ENCODE data around the gene STAG1. TPM values are rescaled to one million over a fixed set of nuclear protein-coding genes. Genes with fewer than 3 reads are reported as not detected.
"Not testable (repeated sequence)": the region's sequence is repeated elsewhere in the genome, so short reads cannot be mapped to it uniquely, and the experiment has no call there.

Gene STAG1
- total and polyA plus RNA-seq, 2 experiments from 2014 or later, result 12.4 to 41.1 TPM

DNA sequence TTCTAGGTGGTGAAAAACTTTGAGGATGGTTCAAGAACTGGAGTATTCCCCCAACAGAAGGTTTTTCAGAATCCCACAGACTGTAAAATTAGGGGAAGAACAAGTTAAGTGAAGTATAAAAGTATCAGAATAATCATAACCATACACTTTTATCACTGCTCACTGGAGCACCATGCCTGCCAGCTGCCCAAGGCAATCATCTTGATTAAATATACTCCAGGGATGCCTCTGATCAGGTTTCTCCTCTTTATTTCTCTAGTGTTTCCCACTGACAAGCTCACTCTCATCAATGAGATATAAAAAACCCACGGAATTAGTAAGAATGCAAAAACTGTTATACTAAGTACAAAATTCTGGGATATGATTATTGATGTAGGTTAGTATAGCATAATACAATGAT, 108.0 kb downstream of the STAG1 start:
- no peaks in the 10 kb centered on the region for H3K36me3 ChIP-seq (replicated peaks; ENCODE audit: insufficient read depth, low read depth)
- H3K4me2 ChIP-seq, result no peak overlapping the region
- no peak overlapping the region for H3K4me3 ChIP-seq
- no peak overlapping the region for H3K27ac ChIP-seq
- TF ChIP-seq EZH2 (IDR thresholded peaks at IDR 0.05; ENCODE audit: borderline replicate concordance) (no peak), EZH2phosphoT487 (IDR thresholded peaks at IDR 0.05; ENCODE audit: low read depth, severe bottlenecking, unreplicated experiment) (no peak)
- TF ChIP-seq, protein P1, sequence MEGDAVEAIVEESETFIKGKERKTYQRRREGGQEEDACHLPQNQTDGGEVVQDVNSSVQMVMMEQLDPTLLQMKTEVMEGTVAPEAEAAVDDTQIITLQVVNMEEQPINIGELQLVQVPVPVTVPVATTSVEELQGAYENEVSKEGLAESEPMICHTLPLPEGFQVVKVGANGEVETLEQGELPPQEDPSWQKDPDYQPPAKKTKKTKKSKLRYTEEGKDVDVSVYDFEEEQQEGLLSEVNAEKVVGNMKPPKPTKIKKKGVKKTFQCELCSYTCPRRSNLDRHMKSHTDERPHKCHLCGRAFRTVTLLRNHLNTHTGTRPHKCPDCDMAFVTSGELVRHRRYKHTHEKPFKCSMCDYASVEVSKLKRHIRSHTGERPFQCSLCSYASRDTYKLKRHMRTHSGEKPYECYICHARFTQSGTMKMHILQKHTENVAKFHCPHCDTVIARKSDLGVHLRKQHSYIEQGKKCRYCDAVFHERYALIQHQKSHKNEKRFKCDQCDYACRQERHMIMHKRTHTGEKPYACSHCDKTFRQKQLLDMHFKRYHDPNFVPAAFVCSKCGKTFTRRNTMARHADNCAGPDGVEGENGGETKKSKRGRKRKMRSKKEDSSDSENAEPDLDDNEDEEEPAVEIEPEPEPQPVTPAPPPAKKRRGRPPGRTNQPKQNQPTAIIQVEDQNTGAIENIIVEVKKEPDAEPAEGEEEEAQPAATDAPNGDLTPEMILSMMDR (IDR thresholded peaks at IDR 0.05; ENCODE audit: poor library complexity), result no peak
- no peak overlapping the region for H2AFZ ChIP-seq
- 97% methylated on average over 1 of the region's 1 CpG for WGBS (ENCODE audit: low lambda C conversion rate, missing lambda C conversion rate)
- no peak for DNase-seq (ENCODE audit: low spot score)
- H3K27me3 ChIP-seq, result no peaks in the 10 kb centered on the region
- H3K9me3 ChIP-seq (ENCODE audit: low read depth), result no peaks in the 10 kb centered on the region
- H4K20me1 ChIP-seq (ENCODE audit: insufficient read depth, poor library complexity, severe bottlenecking), result peaks cover 23% of the 10 kb centered on the region
- peaks cover 98% of the 10 kb centered on the region for H3K79me2 ChIP-seq
- H3K9me2 ChIP-seq (replicated peaks; ENCODE audit: insufficient read depth), result no peaks in the 10 kb centered on the region
- H3K4me1 ChIP-seq (ENCODE audit: insufficient read depth), result no peaks in the 10 kb centered on the region

GRCh38 chr3:136643380-136643779, 108.8 kb downstream of the STAG1 start:
- H2AFZ ChIP-seq; H3K4me1 ChIP-seq (ENCODE audit: insufficient read depth); DNase-seq (ENCODE audit: low spot score); H3K27me3 ChIP-seq; H3K36me3 ChIP-seq (replicated peaks; ENCODE audit: insufficient read depth, low read depth); H3K9me2 ChIP-seq (replicated peaks; ENCODE audit: insufficient read depth); H3K4me3 ChIP-seq; H3K27ac ChIP-seq; H3K4me2 ChIP-seq; H3K9me3 ChIP-seq (ENCODE audit: low read depth): not testable (repeated sequence)
- WGBS (ENCODE audit: low lambda C conversion rate, missing lambda C conversion rate), result 94% methylated on average over 2 of the region's 2 CpGs
- peaks cover 98% of the 10 kb centered on the region for H3K79me2 ChIP-seq
- H4K20me1 ChIP-seq (ENCODE audit: insufficient read depth, poor library complexity, severe bottlenecking), result peaks cover 30% of the 10 kb centered on the region

DNA sequence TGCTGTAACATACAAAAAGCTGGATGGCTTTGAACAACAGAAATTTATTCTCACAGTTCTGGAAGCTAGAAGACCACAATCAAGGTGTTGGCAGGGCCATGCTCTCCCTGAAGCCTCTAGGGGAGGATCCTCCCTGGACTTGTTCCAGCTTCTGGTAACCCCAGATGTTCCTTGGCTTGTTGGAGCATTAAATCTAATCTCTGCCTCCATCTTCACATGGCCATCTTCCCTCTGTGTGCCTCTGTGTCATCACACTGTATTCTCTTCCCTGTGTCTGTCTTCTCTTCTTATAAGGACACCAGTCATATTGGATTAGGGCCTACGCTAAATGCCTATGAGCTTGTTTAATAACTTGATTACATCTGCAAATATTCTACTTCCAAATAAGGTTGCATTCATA, 109.5 kb downstream of the STAG1 start:
- Histone ChIP-seq H3K4me3 (no peak overlapping the region), H3K27ac (no peak overlapping the region), H3K9me3 (ENCODE audit: low read depth) (no peaks in the 10 kb centered on the region), H3K9me2 (replicated peaks; ENCODE audit: insufficient read depth) (no peaks in the 10 kb centered on the region), H3K4me1 (ENCODE audit: insufficient read depth) (no peaks in the 10 kb centered on the region), H3K36me3 (replicated peaks; ENCODE audit: insufficient read depth, low read depth) (no peaks in the 10 kb centered on the region), H3K27me3 (no peaks in the 10 kb centered on the region), H3K4me2 (no peak overlapping the region), H3K79me2 (peaks cover 98% of the 10 kb centered on the region), H2AFZ (no peak overlapping the region), H4K20me1 (ENCODE audit: insufficient read depth, poor library complexity, severe bottlenecking) (peaks cover 33% of the 10 kb centered on the region)
- 97% methylated on average over 1 of the region's 1 CpG for WGBS (ENCODE audit: low lambda C conversion rate, missing lambda C conversion rate)
- DNase-seq (ENCODE audit: low spot score), result no peak
- TF ChIP-seq EZH2 (IDR thresholded peaks at IDR 0.05; ENCODE audit: borderline replicate concordance) (no peak), EZH2phosphoT487 (IDR thresholded peaks at IDR 0.05; ENCODE audit: low read depth, severe bottlenecking, unreplicated experiment) (no peak)
- TF ChIP-seq, protein P1 (IDR thresholded peaks at IDR 0.05; ENCODE audit: poor library complexity), result no peak

- WGBS (ENCODE audit: low lambda C conversion rate, missing lambda C conversion rate), result 93% methylated on average over 1 of the region's 1 CpG
- Histone ChIP-seq H4K20me1 (ENCODE audit: insufficient read depth, poor library complexity, severe bottlenecking) (peaks cover 26% of the 10 kb centered on the region), H3K27me3 (no peaks in the 10 kb centered on the region), H3K27ac (no peak overlapping the region), H3K4me1 (ENCODE audit: insufficient read depth) (no peaks in the 10 kb centered on the region), H3K79me2 (peaks cover 98% of the 10 kb centered on the region), H3K9me2 (replicated peaks; ENCODE audit: insufficient read depth) (no peaks in the 10 kb centered on the region), H3K9me3 (ENCODE audit: low read depth) (no peaks in the 10 kb centered on the region), H3K36me3 (replicated peaks; ENCODE audit: insufficient read depth, low read depth) (no peaks in the 10 kb centered on the region), H2AFZ (no peak overlapping the region), H3K4me3 (no peak overlapping the region), H3K4me2 (no peak overlapping the region)
- no peak for DNase-seq (ENCODE audit: low spot score)
- TF ChIP-seq EZH2phosphoT487 (IDR thresholded peaks at IDR 0.05; ENCODE audit: low read depth, severe bottlenecking, unreplicated experiment) (no peak), EZH2 (IDR thresholded peaks at IDR 0.05; ENCODE audit: borderline replicate concordance) (no peak)
- TF ChIP-seq, protein P1 (IDR thresholded peaks at IDR 0.05; ENCODE audit: poor library complexity), result no peak
Measured at GRCh38 chr3:136639069-136639468, 113.1 kb downstream of the STAG1 start.

Data from hepatocyte (in vitro differentiated cells).